Stomach (tissue), 4 donors: ENCODE results near the gene VAV2.

Source experiments
- CTCF ChIP-seq, 7 experiments: fragments of 450-650 bp in 4 of 7; fragments of 200-600 bp in 3 of 7; sonication (generic) in 3 of 7; IDR thresholded peaks; one replicate each; pipeline ENCODE4 v1.5.1; 2016 to 2019; ENCODE audit warnings: antibody characterized with exemption in 7 of 7, control low read depth in 2 of 7, mild to moderate bottlenecking in 1 of 7
- EP300 ChIP-seq: sonication (generic); formaldehyde crosslinking; IDR thresholded peaks from one replicate; pipeline ENCODE4 v1.6.1; 2017; ENCODE audit warnings: antibody characterized with exemption
- POLR2A ChIP-seq, 4 donors: fragments of 450-650 bp; IDR thresholded peaks; one replicate each; pipeline ENCODE4 v1.6.1; 2016; ENCODE audit warnings: antibody characterized with exemption in 4 of 4, control low read depth in 2 of 4, mild to moderate bottlenecking in 1 of 4, moderate library complexity in 1 of 4

GRCh38 chr9:133945977-133946753, 46.0 kb downstream of the VAV2 start:
- TF ChIP-seq POLR2A (IDR thresholded peaks at IDR 0.05) (no peak), CTCF (IDR thresholded peaks at IDR 0.05) (no peak), EP300 (no peak)
